ENCODE results near the gene PRMT9.
A peak's percentile ranks its signal among the peaks of the same experiment; 100 is the strongest.

The PRMT9 gene

DNA sequence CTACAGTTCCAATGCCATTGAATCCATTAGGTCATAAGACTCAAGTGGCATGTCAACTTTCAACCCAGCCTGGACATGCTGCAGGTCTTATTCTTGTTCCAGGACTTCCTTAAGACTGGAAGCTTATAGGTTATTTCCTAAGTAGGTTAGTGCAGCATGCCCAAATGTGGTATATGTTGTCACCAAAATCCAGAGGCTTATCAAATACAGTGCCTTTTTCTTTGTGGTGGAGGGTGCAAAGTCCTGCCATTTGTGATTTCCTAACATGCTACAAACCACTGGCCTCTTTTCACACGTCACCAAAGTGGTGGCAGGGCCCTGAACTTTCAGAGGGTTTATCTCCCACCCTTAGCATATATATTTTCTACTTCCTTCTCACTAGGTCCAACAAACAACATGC, 76.5 kb downstream of the PRMT9 start:
- no peaks in the 10 kb centered on the region for H3K4me1 ChIP-seq
- no peaks in the 10 kb centered on the region for H3K9me3 ChIP-seq
- DNase-seq, result no peak
- TF ChIP-seq, protein P1, sequence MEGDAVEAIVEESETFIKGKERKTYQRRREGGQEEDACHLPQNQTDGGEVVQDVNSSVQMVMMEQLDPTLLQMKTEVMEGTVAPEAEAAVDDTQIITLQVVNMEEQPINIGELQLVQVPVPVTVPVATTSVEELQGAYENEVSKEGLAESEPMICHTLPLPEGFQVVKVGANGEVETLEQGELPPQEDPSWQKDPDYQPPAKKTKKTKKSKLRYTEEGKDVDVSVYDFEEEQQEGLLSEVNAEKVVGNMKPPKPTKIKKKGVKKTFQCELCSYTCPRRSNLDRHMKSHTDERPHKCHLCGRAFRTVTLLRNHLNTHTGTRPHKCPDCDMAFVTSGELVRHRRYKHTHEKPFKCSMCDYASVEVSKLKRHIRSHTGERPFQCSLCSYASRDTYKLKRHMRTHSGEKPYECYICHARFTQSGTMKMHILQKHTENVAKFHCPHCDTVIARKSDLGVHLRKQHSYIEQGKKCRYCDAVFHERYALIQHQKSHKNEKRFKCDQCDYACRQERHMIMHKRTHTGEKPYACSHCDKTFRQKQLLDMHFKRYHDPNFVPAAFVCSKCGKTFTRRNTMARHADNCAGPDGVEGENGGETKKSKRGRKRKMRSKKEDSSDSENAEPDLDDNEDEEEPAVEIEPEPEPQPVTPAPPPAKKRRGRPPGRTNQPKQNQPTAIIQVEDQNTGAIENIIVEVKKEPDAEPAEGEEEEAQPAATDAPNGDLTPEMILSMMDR (IDR thresholded peaks at IDR 0.05), result no peak
- intact Hi-C loops (cut with DNase I; ENCODE audit: low total_unique reads), result no loop called here
- no peak overlapping the region for H3K27ac ChIP-seq
- H3K27me3 ChIP-seq, result no peaks in the 10 kb centered on the region
- H3K36me3 ChIP-seq, result no peaks in the 10 kb centered on the region
- no peak overlapping the region for H3K4me3 ChIP-seq

DNA sequence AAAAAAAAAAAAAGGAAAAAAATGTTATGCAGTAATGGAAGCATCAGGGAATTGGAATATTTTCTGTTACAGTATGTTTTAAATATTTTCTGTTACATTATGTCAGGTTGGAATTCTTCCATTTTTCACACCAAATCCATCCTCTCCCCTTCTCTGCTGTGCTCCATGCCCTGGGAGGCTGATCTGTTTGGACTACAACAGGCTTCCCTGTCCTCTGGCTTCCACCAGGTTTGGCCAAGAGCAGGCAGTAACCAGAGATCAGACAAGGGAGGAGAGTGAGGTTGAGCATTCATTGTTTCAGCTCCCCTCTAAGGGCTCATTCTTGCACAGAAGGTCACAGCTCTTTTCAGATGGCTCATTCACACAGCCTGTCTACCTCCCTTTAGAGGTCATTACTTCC, 78.5 kb downstream of the PRMT9 start:
- TF ChIP-seq, protein P1 (IDR thresholded peaks at IDR 0.05), result no peak

DNA sequence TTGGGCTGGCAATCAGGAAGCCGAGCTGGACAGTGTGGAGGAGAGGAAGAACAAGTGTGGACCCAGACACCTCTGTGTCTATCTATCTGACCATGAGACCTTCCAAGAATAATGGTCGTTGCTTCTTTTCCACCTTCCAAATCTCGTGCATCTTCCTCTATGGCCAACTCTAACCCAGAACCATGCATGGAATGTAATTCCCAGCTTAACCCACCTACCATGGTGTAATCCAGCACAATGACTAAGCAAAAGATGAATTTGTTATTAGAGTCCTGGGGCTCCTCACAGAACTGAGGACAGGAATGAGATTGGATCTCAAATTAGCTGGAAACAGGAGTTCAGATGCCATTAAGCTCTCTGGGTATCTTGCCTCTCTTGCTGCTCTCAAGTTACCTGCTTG, 84.2 kb downstream of the PRMT9 start:
- no peak for DNase-seq
- Histone ChIP-seq H3K4me1 (peaks cover 0 to 11% (median 5%) of the 10 kb centered on the region in 4 donors), H3K9me3 (no peaks in the 10 kb centered on the region), H3K27ac (no peak overlapping the region), H3K36me3 (no peaks in the 10 kb centered on the region), H3K27me3 (no peaks in the 10 kb centered on the region), H3K4me3 (no peak overlapping the region)
- TF ChIP-seq, protein P1 (IDR thresholded peaks at IDR 0.05), result no peak
- intact Hi-C loops (cut with DNase I; ENCODE audit: low total_unique reads), result no loop called here

More for the DNA sequence above, 78.5 kb downstream of the PRMT9 start:
- intact Hi-C loops (cut with DNase I; ENCODE audit: low total_unique reads), result no loop called here
- DNase-seq, result no peak
- no peaks in the 10 kb centered on the region for H3K27me3 ChIP-seq
- no peaks in the 10 kb centered on the region for H3K9me3 ChIP-seq
- H3K27ac ChIP-seq, result no peak overlapping the region
- H3K4me1 ChIP-seq, result no peaks in the 10 kb centered on the region
- H3K4me3 ChIP-seq, result no peak overlapping the region
- H3K36me3 ChIP-seq, result no peaks in the 10 kb centered on the region

DNA sequence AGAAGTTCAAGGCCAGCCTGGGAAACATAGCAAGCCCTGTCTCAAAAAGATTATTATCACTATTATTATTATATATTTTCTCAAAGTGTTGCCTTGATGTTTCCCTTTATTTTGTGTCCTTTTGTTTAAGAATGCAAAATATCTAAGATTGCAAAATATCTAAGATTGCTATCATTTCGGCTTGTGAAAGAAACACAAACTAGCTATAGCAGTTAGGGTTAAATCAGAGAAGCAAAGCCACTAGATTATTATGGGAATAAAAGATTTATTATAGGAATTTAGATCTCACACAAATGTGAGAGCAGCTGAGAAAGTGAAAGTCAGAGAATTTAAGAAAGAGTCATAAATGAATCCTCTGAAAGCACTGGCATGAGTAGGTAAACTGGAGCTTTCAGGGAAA, 84.8 kb downstream of the PRMT9 start:
- Histone ChIP-seq H3K4me1 (peaks cover 0 to 11% (median 5%) of the 10 kb centered on the region in 4 donors), H3K27ac (no peak overlapping the region), H3K27me3 (no peaks in the 10 kb centered on the region), H3K9me3 (no peaks in the 10 kb centered on the region), H3K36me3 (no peaks in the 10 kb centered on the region), H3K4me3 (no peak overlapping the region)
- TF ChIP-seq, protein P1 (IDR thresholded peaks at IDR 0.05), result no peak
- intact Hi-C loops (cut with DNase I; ENCODE audit: low total_unique reads), result no loop called here
- DNase-seq, result no peak

DNA sequence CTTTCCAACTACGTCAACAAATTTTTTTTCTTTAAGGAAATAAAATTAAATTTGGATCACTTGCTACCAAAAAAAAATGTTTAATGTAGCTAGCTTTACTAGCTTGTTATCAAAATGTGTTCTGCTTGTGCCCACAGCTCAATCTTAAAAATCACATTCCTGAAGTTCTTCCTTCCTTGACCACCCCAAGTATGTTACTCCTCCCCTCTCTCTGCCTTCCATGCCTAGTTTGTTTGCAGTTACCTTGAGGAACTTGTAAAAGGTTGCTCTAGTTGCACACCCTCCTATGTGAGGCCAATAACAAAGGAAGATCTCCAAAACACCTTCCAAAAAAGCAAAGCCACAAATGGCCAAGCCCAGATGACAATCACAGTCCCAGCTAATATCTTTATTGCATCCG, 86.4 kb downstream of the PRMT9 start:
- H3K27me3 ChIP-seq, result no peaks in the 10 kb centered on the region
- peaks cover 0 to 11% (median 5%) of the 10 kb centered on the region in 4 donors for H3K4me1 ChIP-seq
- peak overlapping the region; percentile 26 to 45 for H3K27ac ChIP-seq
- H3K36me3 ChIP-seq, result no peaks in the 10 kb centered on the region
- no peak overlapping the region for H3K4me3 ChIP-seq
- TF ChIP-seq, protein P1 (IDR thresholded peaks at IDR 0.05), result no peak
- intact Hi-C loops (cut with DNase I; ENCODE audit: low total_unique reads), result no loop called here
- no peak for DNase-seq
- H3K9me3 ChIP-seq, result no peaks in the 10 kb centered on the region

DNA sequence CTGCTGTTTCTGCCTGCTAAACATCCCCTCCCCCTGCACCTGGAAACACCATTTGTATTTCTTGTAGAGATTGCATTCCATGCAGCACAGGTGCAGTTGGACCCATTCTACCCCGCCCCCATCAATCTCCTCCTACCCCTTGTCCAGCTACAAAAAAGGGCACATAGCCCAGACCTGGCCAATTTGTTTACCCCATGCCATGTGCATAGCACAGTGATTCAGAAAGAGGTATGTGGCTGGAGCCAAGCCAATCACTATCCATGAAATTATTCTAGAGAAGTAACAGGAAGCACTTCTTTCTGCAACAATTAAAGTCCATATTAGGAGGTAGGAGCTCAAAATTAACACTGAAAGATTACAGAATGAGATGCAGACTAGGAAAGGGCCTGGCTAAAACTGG, 87.0 kb downstream of the PRMT9 start:
- peak overlapping the region; percentile 26 to 45 for H3K27ac ChIP-seq
- TF ChIP-seq, protein P1 (IDR thresholded peaks at IDR 0.05), result no peak
- no peaks in the 10 kb centered on the region for H3K36me3 ChIP-seq
- no peak overlapping the region for H3K4me3 ChIP-seq
- H3K4me1 ChIP-seq, result peaks cover 0 to 11% (median 5%) of the 10 kb centered on the region in 4 donors
- no peaks in the 10 kb centered on the region for H3K9me3 ChIP-seq
- intact Hi-C loops (cut with DNase I; ENCODE audit: low total_unique reads), result no loop called here
- no peaks in the 10 kb centered on the region for H3K27me3 ChIP-seq
- no peak for DNase-seq

All from tibial artery (tissue), 4 donors.